ENCODE results near the gene GTF2F1. TPM values are rescaled to one million over a fixed set of nuclear protein-coding genes. Genes with fewer than 3 reads are reported as not detected.
A peak's percentile ranks its signal among the peaks of the same experiment; 100 is the strongest.
"Not testable (repeated sequence)": the region's sequence is repeated elsewhere in the genome, so short reads cannot be mapped to it uniquely, and the experiment has no call there.

GTF2F1 gene
- total RNA-seq, 6 experiments from 2014 or later = 12.8 to 22.7 (median 19.8) TPM

DNA sequence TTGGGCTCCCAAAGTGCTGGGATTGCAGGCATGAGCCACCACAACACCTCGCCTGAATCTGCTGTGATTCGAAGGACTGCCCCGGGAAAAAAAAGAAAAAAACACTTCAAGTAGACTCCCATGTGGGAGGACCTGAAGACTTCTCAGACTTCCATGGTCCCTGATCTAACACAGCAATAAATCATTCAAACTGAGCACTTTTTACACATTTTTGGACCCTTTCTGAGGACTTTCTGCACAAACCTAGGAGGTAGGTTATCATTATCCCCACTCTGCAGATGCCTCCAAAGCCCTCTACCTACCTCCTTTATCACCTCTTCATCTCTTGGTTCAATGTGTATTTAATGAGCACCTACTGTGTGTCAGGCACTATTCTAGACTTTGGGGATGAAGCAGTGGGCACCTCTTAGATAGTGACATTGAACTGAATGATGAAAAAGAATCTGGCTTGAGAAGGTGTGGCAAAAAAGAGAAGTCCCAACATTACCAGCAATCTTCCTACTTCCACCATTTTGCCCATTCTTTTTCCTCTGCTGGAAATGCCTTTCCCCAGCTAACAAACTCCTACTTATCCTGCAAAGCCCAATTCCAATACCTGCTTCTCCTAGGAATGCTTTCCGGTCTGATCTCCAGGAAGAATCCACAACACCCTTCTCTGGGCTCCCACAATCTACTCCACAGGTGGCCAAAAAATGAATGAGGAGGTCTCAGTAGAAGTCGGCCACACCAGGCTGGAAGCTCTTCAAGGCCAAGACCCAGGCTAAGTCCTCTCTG is 33.2 kb downstream of the GTF2F1 start:
- Histone ChIP-seq H3K36me3 (peaks cover 0 to 5% (median 0%) of the 10 kb centered on the region in 4 donors), H3K4me1 (peaks cover 0 to 8% (median 3%) of the 10 kb centered on the region in 4 donors), H3K4me3 (no peak overlapping the region), H3K9me3 (no peaks in the 10 kb centered on the region), H3K27ac (no peak overlapping the region), H3K27me3 (no peaks in the 10 kb centered on the region)
- intact Hi-C loops (cut with DNase I) = no loop called here
- DNase-seq (peak in 1 of 3 donors; percentile 22), ATAC-seq (no peak)
- no peak for TF ChIP-seq POLR2A (IDR thresholded peaks at IDR 0.05)
- TF ChIP-seq, protein P1, sequence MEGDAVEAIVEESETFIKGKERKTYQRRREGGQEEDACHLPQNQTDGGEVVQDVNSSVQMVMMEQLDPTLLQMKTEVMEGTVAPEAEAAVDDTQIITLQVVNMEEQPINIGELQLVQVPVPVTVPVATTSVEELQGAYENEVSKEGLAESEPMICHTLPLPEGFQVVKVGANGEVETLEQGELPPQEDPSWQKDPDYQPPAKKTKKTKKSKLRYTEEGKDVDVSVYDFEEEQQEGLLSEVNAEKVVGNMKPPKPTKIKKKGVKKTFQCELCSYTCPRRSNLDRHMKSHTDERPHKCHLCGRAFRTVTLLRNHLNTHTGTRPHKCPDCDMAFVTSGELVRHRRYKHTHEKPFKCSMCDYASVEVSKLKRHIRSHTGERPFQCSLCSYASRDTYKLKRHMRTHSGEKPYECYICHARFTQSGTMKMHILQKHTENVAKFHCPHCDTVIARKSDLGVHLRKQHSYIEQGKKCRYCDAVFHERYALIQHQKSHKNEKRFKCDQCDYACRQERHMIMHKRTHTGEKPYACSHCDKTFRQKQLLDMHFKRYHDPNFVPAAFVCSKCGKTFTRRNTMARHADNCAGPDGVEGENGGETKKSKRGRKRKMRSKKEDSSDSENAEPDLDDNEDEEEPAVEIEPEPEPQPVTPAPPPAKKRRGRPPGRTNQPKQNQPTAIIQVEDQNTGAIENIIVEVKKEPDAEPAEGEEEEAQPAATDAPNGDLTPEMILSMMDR (IDR thresholded peaks at IDR 0.05) = no peak
- WGBS (ENCODE audit: insufficient coverage, low coverage, low lambda C conversion rate, missing lambda C conversion rate) = 73% methylated on average over 5 of the region's 5 CpGs

DNA sequence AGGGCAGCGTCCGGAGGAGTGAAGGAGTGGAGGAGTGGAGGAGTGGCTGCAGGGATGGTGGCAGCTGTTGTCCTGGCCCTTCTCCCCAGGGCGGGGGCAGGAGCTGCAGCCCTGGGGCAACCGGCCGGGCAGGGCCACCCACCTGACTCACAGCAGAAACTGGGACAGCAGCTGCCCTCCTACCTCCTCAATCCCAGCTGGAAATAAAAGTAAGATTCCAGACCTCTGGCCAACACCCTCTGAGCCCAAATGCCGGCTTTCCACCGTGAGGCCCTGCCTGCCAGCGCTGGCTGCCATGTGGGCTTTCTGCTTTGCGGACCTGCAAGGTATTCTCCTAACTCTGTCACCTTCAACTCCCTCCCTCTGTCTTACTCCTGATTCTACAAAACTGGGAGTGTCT is 35.0 kb downstream of the GTF2F1 start:
- H3K4me1 ChIP-seq = peaks cover 0 to 8% (median 3%) of the 10 kb centered on the region in 4 donors
- no peaks in the 10 kb centered on the region for H3K9me3 ChIP-seq
- ATAC-seq (no peak), DNase-seq (peak in 1 of 3 donors; percentile 35)
- H3K27ac ChIP-seq = no peak overlapping the region
- TF ChIP-seq POLR2A (IDR thresholded peaks at IDR 0.05) = no peak
- TF ChIP-seq, protein P1 (IDR thresholded peaks at IDR 0.05) = no peak
- WGBS (ENCODE audit: insufficient coverage, low coverage, low lambda C conversion rate, missing lambda C conversion rate) = 68% methylated on average over 4 of the region's 9 CpGs
- H3K36me3 ChIP-seq = no peaks in the 10 kb centered on the region
- no peaks in the 10 kb centered on the region for H3K27me3 ChIP-seq
- H3K4me3 ChIP-seq = no peak overlapping the region
- intact Hi-C loops (cut with DNase I) = no loop called here

DNA sequence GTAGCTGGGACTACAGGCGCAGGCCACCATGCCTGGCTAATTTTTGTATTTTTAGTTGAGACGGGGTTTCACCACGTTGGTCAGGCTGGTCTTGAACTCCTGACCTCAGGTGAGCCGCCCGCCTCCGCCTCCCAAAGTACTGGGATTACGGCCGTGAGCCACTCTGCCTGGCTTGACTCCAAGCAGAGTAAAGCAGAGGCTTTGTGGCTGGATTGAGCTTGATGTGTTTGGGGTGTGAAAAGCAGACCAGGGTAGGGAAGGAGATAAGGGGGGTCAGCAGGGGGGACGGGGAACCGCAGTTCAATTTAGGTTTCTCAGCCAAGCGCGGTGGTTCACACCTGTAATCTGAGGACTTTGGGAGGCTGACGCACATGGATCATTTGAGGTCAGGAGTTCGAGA is 35.8 kb downstream of the GTF2F1 start:
- no peaks in the 10 kb centered on the region for H3K36me3 ChIP-seq
- DNase-seq (peak in 1 of 3 donors; percentile 22), ATAC-seq (no peak)
- no peaks in the 10 kb centered on the region for H3K4me1 ChIP-seq
- H3K4me3 ChIP-seq = no peak overlapping the region
- no peaks in the 10 kb centered on the region for H3K9me3 ChIP-seq
- intact Hi-C loops (cut with DNase I) = no loop called here
- H3K27ac ChIP-seq = no peak overlapping the region
- WGBS (ENCODE audit: insufficient coverage, low coverage, low lambda C conversion rate, missing lambda C conversion rate) = 41% methylated on average over 5 of the region's 14 CpGs
- no peaks in the 10 kb centered on the region for H3K27me3 ChIP-seq
- TF ChIP-seq, protein P1 (IDR thresholded peaks at IDR 0.05) = no peak
- no peak for TF ChIP-seq POLR2A (IDR thresholded peaks at IDR 0.05)

DNA sequence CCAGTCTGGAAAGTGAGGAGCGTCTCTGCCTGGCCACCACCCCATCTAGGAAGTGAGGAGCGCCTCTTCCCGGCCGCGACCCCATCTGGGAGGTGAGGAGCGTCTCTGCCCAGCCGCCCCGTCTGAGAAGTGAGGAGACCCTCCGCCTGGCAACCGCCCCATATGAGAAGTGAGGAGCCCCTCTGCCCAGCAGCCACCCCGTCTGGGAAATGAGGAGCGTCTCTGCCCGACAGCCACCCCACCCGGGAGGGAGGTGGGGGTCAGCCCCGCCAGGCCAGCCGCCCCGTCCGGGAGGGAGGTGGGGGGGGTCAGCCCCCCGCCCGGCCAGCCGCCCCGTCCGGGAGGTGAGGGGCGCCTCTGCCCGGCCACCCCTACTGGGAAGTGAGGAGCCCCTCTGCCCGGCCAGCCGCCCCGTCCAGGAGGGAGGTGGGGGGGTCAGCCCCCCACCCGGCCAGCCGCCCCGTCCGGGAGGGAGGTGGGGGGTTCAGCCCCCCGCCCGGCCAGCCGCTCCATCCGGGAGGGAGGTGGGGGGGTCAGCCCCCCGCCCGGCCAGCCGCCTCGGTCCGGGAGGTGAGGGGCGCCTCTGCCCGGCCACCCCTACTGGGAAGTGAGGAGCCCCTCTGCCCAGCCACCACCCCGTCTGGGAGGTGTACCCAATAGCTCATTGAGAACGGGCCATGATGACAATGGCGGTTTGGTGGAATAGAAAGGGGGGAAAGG is 37.5 kb downstream of the GTF2F1 start:
- not testable (repeated sequence) for H3K27me3 ChIP-seq, DNase-seq

DNA sequence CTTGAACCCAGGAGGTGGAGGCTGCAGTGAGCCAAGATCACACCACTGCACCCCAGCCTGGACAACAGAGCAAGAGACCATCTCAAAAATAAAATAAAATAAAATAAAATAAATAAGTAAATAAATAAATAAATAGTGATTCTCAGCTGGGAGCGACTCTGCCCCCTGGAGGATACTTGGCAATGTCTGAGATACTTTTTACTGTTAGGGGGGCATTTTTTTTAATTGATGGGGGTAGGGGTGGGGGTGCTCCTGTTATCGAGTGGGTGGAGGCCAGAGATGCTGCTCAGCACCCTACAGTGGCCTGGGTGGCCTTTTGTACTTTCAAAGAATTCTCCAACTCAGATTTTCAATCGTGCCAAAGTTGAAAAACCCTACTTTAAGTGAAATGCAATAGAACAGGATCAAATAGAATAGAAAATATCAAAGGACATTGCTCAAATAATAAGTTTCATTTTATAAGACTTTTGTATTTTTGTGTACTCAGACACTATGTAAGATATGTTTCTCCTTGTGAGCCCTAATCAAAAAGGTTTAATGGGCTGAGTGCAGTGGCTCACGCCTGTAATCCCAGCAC is 38.8 kb downstream of the GTF2F1 start:
- intact Hi-C loops (cut with DNase I) = no loop called here
- H3K9me3 ChIP-seq = no peaks in the 10 kb centered on the region
- no peak overlapping the region for H3K4me3 ChIP-seq
- H3K27ac ChIP-seq = no peak overlapping the region
- no peak for ATAC-seq
- H3K36me3 ChIP-seq = no peaks in the 10 kb centered on the region
- H3K4me1 ChIP-seq = no peaks in the 10 kb centered on the region
- DNase-seq = no peak
- 44% methylated on average over 4 of the region's 4 CpGs for WGBS (ENCODE audit: insufficient coverage, low coverage, low lambda C conversion rate, missing lambda C conversion rate)
- TF ChIP-seq, protein P1 (IDR thresholded peaks at IDR 0.05) = peak in 3 of 4 donors; percentile 46 to 47 (median 46)
- no peak for TF ChIP-seq POLR2A (IDR thresholded peaks at IDR 0.05)
- no peaks in the 10 kb centered on the region for H3K27me3 ChIP-seq

More for the DNA sequence above, 37.5 kb downstream of the GTF2F1 start:
- intact Hi-C loops (cut with DNase I); H3K27ac ChIP-seq; H3K36me3 ChIP-seq; H3K4me1 ChIP-seq; H3K9me3 ChIP-seq; H3K4me3 ChIP-seq; ATAC-seq: not testable (repeated sequence)
- 95% methylated on average over 7 of the region's 46 CpGs for WGBS (ENCODE audit: insufficient coverage, low coverage, low lambda C conversion rate, missing lambda C conversion rate)

Measured in right lobe of liver (tissue), 6 donors.